ENCODE measurements around the gene KCNMB3.
"Not testable (repeated sequence)": the region's sequence is repeated elsewhere in the genome, so short reads cannot be mapped to it uniquely, and the experiment has no call there.

The KCNMB3 gene

GRCh38 chr3:179263134-179263533 is 12.2 kb upstream of the KCNMB3 start:
- no peak for DNase-seq

- DNase-seq: peak; percentile 65
Measured at GRCh38 chr3:179260949-179261765, 10.2 kb upstream of the KCNMB3 start.

GRCh38 chr3:179259959-179260756 is 9.2 kb upstream of the KCNMB3 start:
- not testable (repeated sequence) for DNase-seq

GRCh38 chr3:179258820-179259219 is 7.9 kb upstream of the KCNMB3 start:
- DNase-seq: no peak

- DNase-seq: not testable (repeated sequence)
Measured at GRCh38 chr3:179257742-179258141, 6.8 kb upstream of the KCNMB3 start.

- no peak for DNase-seq
Measured at GRCh38 chr3:179256813-179257212, 5.9 kb upstream of the KCNMB3 start.

- no peak for DNase-seq
Measured at GRCh38 chr3:179247289-179248015, 3.5 kb downstream of the KCNMB3 start.

- no peak for DNase-seq
Measured at GRCh38 chr3:179244878-179245277, 6.0 kb downstream of the KCNMB3 start.

- not testable (repeated sequence) for DNase-seq
Measured at GRCh38 chr3:179242859-179243258, 8.1 kb downstream of the KCNMB3 start.

- DNase-seq: not testable (repeated sequence)
Measured at GRCh38 chr3:179240299-179240698, 10.6 kb downstream of the KCNMB3 start.

- DNase-seq: no peak
Measured at GRCh38 chr3:179236669-179237301, 14.1 kb downstream of the KCNMB3 start.

GRCh38 chr3:179234199-179234598 is 16.7 kb downstream of the KCNMB3 start:
- DNase-seq: no peak

- no peak for DNase-seq
Measured at GRCh38 chr3:179233043-179233442, 17.9 kb downstream of the KCNMB3 start.

- DNase-seq: no peak
Measured at GRCh38 chr3:179229177-179229576, 21.7 kb downstream of the KCNMB3 start.

- peak; percentile 49 for DNase-seq
Measured at GRCh38 chr3:179227349-179227748, 23.6 kb downstream of the KCNMB3 start.

GRCh38 chr3:179224584-179224983 is 26.3 kb downstream of the KCNMB3 start:
- DNase-seq: no peak

GRCh38 chr3:179223548-179223947 is 27.4 kb downstream of the KCNMB3 start:
- DNase-seq: no peak

GRCh38 chr3:179218213-179218612 is 32.7 kb downstream of the KCNMB3 start:
- DNase-seq: not testable (repeated sequence)

GRCh38 chr3:179215550-179215949 is 35.4 kb downstream of the KCNMB3 start:
- not testable (repeated sequence) for DNase-seq

GRCh38 chr3:179200790-179201189 is 50.1 kb downstream of the KCNMB3 start:
- no peak for DNase-seq

- no peak for DNase-seq
Measured at GRCh38 chr3:179196700-179197099, 54.2 kb downstream of the KCNMB3 start.

GRCh38 chr3:179196098-179196497 is 54.8 kb downstream of the KCNMB3 start:
- DNase-seq: peak; percentile 93

GRCh38 chr3:179194931-179195330 is 56.0 kb downstream of the KCNMB3 start:
- no peak for DNase-seq
